Myometrial cell (primary cell): Measurements from ENCODE around the gene L3MBTL1. TPM values are rescaled to one million over a fixed set of nuclear protein-coding genes. Genes with fewer than 3 reads are reported as not detected.

Source experiments
- total RNA-seq: library from RNA; depleted of rRNA; stranded (reverse); fragments of >200 nt; gene quantifications from 2 replicates; pipeline ENCODE4 v1.2.3, GENCODE V29; 2015

The L3MBTL1 gene
- total RNA-seq = 2.9 and 6.6 TPM in 2 replicates

DNA sequence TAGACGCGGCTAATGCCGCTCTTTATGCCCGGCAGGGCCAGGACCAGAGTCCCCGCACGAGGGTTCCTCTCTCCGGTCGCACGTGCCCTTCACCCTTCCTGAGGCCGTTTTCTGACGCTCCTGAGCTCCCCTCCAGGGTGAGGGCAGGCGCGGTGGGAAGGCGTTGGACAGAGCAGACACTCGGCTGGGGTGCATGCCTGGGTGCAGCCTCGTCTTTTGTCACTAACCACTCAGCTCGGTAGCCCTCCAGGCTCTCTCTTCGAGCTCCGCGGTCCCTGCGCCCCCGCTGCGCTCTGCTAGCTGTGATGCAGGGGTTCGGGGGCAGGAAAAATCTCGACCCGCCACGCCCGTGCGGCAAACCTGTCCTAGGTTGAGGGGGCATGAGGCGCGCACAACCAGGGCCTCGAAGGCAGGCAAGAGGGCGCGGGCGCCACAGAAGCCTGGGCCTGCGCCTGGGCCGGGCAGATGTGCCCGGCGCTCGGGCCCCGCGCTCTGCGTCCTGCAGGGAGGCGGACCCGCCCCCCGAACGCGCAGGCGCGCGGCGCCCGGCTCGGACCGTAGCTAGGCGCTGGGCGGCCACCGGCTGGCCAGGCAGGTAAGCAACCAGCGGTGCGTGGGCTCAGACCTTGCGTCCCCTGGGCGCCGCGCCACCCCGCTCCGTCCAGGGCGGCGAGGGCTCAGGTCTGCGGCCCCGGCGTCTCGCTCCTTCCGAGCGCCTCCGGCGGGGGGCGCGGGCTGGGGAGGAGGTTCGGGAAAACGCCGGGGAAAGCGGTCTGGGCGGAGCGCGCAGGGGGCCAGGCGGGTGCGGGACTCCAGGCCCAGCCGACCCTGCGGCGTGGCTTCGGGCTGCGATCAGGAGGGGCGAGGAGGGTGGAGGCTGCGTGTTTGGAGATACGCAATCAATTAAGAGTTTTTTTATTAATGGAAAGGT lies at the start of gene L3MBTL1:
L3MBTL1 (plus strand) TSS at position 548 of the 931 bp plus-strand sequence. CDS start 5,807 bp downstream, outside the sequence.

DNA sequence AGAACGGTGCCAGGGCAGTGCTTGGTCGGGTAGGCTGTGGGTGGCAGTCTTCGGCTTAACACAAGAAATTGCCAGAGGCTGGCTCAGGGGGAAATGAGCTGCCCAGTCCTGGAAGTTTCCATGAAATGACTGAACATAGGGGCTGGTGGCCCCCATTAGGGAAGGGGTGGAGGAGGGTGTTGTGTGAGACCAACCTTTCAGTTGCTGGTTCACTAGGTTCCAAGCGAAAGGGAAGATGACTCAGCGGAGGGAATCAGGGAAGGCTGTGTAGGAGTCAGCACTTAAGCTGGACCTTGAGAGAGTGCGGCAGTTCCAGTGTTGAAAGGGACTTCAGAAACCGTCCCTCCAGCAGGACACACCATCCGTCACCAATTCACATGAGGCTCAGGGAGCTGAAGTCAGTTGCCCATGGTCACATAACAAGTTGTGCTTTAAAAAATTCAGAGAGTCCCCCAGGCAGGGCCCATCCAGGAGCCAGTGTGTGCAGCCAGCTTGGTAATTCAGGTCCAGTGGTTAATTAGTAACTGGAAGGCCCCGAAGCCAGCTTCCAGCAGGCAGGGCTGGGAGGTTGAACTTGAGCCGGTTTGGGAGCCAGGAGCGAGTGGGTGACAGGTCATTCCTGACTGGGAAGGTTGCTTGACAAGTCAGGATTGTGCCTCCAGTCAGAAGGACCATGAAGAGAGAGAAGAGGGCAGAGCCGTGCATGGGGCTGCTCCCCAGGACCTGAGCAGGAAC lies 51.1 kb downstream of the L3MBTL1 start, which contains the start of gene SGK2:
SGK2 (plus strand) TSS at position 616 of the 735 bp plus-strand sequence. CDS start 7,469 bp downstream, outside the sequence.

DNA sequence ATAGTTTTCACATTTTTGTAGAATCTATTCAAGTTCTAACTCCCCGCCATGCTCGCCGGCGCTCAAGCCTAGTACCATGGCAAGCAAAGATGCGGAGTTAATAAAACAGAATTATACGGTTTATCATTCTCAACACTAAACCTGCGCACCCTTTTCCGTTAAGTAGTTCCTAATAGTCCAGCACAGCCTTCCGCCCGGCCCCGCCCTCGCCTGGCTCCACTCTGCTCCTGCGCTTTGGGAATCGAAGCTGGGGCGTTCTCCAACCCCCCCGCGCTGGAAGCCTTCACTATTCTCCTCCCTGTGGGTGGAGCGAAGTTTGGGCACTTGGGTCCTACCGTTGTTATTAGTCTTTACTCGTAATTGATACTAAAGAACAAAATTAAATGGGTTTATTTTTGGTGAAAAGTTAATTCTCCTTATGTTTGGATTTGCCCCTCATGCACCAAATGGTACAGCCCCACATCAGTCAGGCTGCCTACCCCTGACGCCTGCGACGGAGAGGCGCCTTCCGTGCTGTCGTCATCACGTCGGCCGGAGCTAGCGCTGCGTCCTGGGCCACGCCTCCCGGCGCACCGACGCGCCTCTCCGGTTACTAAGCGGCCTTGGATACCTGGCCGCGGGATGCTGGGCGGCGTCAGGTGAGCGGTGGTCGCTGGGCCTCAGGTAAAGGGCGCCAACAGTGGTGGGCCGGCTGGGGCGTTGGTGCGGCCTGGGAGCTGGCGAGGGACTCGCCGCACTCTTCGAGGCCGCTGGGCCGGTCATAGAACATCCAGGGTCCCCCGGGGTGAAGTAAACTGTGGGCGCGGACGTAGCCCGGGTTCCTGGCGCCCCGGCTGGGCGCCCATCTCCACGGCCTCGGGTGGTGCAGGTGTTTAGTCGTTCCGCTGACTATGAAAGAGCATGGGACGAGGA lies 83.2 kb downstream of the L3MBTL1 start, which contains the start of gene IFT52:
IFT52 (plus strand) TSS at position 546 of the 912 bp plus-strand sequence. CDS start 3,762 bp downstream, outside the sequence.

Other genes with a start within 250 kb of the L3MBTL1 start
- 36.6 and 40.9 TPM in 2 replicates for gene SRSF6, start 49.8 kb upstream of the L3MBTL1 start, total RNA-seq
- gene SGK2, start 51.3 kb downstream of the L3MBTL1 start, total RNA-seq = 0.18 TPM in 1 of 2 replicates, not detected in the other
- gene IFT52, start 83.2 kb downstream of the L3MBTL1 start, total RNA-seq = 31.0 and 31.7 TPM in 2 replicates
- 36.9 and 38.9 TPM in 2 replicates for gene MYBL2, start 159.4 kb downstream of the L3MBTL1 start, total RNA-seq
- gene GTSF1L, start 219.3 kb downstream of the L3MBTL1 start, total RNA-seq = not detected in 2 replicates